H9 (cell line): ENCODE results near the gene GRK4. TPM values are rescaled to one million over a fixed set of nuclear protein-coding genes. Genes with fewer than 3 reads are reported as not detected.

Source experiments
- DNase-seq: peaks from one replicate; pipeline ENCODE4 v3.0.0-alpha.2; 2017
- H2AFZ ChIP-seq: one replicate; pipeline ENCODE4 v1.6.1; 2013; ENCODE audit warnings: mild to moderate bottlenecking, low read length, control low read depth, moderate library complexity
- H2AK5ac ChIP-seq: 2 replicates; pipeline ENCODE4 v1.6.1; 2013; ENCODE audit warnings: low read length, control low read depth, mixed read lengths; ENCODE audit not compliant: insufficient read length
- H2BK120ac ChIP-seq: one replicate; pipeline ENCODE4 v1.6.1; 2013; ENCODE audit warnings: low read depth, mild to moderate bottlenecking, low read length, control low read depth, inconsistent platforms; ENCODE audit not compliant: poor library complexity, severe bottlenecking
- H2BK12ac ChIP-seq: 2 replicates; pipeline ENCODE4 v1.6.1; 2013; ENCODE audit warnings: low read length, control low read depth, mixed read lengths, low read depth; ENCODE audit not compliant: insufficient read length
- H2BK15ac ChIP-seq: 2 replicates; pipeline ENCODE4 v1.6.1; 2013; ENCODE audit warnings: low read depth, low read length, control low read depth
- H2BK20ac ChIP-seq: one replicate; pipeline ENCODE4 v1.6.1; 2013; ENCODE audit warnings: low read depth, mild to moderate bottlenecking, low read length, control low read depth, inconsistent platforms; ENCODE audit not compliant: poor library complexity, severe bottlenecking
- H2BK5ac ChIP-seq: 2 replicates; pipeline ENCODE4 v1.6.1; 2013; ENCODE audit warnings: low read length, control low read depth, mixed read lengths; ENCODE audit not compliant: insufficient read length
- H3K14ac ChIP-seq: 2 replicates; pipeline ENCODE4 v1.6.1; 2013; ENCODE audit warnings: low read length, control low read depth; ENCODE audit not compliant: insufficient read depth
- H3K18ac ChIP-seq: 2 replicates; pipeline ENCODE4 v1.6.1; 2013; ENCODE audit warnings: low read depth, mild to moderate bottlenecking, mixed read lengths, low read length, control low read depth; ENCODE audit not compliant: insufficient read length
- H3K23ac ChIP-seq: 2 replicates; pipeline ENCODE4 v1.6.1; 2013; ENCODE audit warnings: low read length, control low read depth, mixed read lengths, low read depth; ENCODE audit not compliant: insufficient read length
- H3K23me2 ChIP-seq: 2 replicates; pipeline ENCODE4 v1.6.1; 2013; ENCODE audit warnings: low read depth, mild to moderate bottlenecking, mixed read lengths, low read length, control low read depth; ENCODE audit not compliant: insufficient read length, poor library complexity, severe bottlenecking
- H3K27ac ChIP-seq: 2 replicates; pipeline ENCODE4 v1.5.1; 2013; ENCODE audit warnings: low read length, control low read depth, mixed read lengths, low read depth; ENCODE audit not compliant: insufficient read length
- H3K27me3 ChIP-seq: 2 replicates; pipeline ENCODE4 v1.6.1; 2013; ENCODE audit warnings: low read length, control low read depth, inconsistent platforms; ENCODE audit not compliant: insufficient read depth
- H3K4ac ChIP-seq: 2 replicates; pipeline ENCODE4 v1.6.1; 2013; ENCODE audit warnings: low read depth, mild to moderate bottlenecking, control low read depth, inconsistent platforms, low read length, moderate library complexity
- H3K4me1 ChIP-seq: 2 replicates; pipeline ENCODE4 v1.6.1; 2013; ENCODE audit warnings: low read length, control low read depth, inconsistent platforms; ENCODE audit not compliant: insufficient read depth
- H3K4me2 ChIP-seq: 2 replicates; pipeline ENCODE4 v1.6.1; 2013; ENCODE audit warnings: low read length, control low read depth, mixed read lengths; ENCODE audit not compliant: insufficient read length, insufficient read depth
- H3K56ac ChIP-seq: 2 replicates; pipeline ENCODE4 v1.6.1; 2013; ENCODE audit warnings: low read depth, mild to moderate bottlenecking, mixed read lengths, low read length, control low read depth; ENCODE audit not compliant: insufficient read length
- H3K79me1 ChIP-seq: 2 replicates; pipeline ENCODE4 v1.6.1; 2013; ENCODE audit warnings: low read depth, mild to moderate bottlenecking, moderate library complexity, low read length, control low read depth, inconsistent platforms; ENCODE audit not compliant: insufficient read depth, poor library complexity, severe bottlenecking
- H3K79me2 ChIP-seq: 2 replicates; pipeline ENCODE4 v1.6.1; 2013; ENCODE audit warnings: low read length, control low read depth, inconsistent platforms; ENCODE audit not compliant: insufficient read depth
- H3K9ac ChIP-seq: 2 replicates; pipeline ENCODE4 v1.6.1; 2013; ENCODE audit warnings: low read length, control low read depth, mixed read lengths; ENCODE audit not compliant: insufficient read length; ENCODE audit errors: extremely low read depth
- H3K9me3 ChIP-seq: one replicate; pipeline ENCODE4 v1.6.1; 2013; ENCODE audit warnings: low read depth, low read length, inconsistent platforms; ENCODE audit not compliant: control insufficient read depth
- H3T11ph ChIP-seq: one replicate; pipeline ENCODE4 v1.6.1; 2013; ENCODE audit warnings: mild to moderate bottlenecking, low read length, control low read depth, inconsistent platforms
- H4K20me1 ChIP-seq: one replicate; pipeline ENCODE4 v1.6.1; 2013; ENCODE audit not compliant: control insufficient read depth, insufficient read length, insufficient read depth
- H4K5ac ChIP-seq: 2 replicates; pipeline ENCODE4 v1.6.1; 2013; ENCODE audit warnings: low read depth, mild to moderate bottlenecking, mixed read lengths, low read length, control low read depth; ENCODE audit not compliant: insufficient read length
- H4K8ac ChIP-seq: replicated peaks from 2 replicates; pipeline ENCODE4 v1.6.1; 2013; ENCODE audit warnings: low read length, control low read depth, mixed read lengths, low read depth; ENCODE audit not compliant: insufficient read length
- H4K91ac ChIP-seq: 2 replicates; pipeline ENCODE4 v1.6.1; 2013; ENCODE audit warnings: low read depth, mild to moderate bottlenecking, moderate library complexity, mixed read lengths, low read length, control low read depth; ENCODE audit not compliant: insufficient read length
- H3K27ac Mint-ChIP-seq, 3 experiments: 2 replicates in 2 of 3; 3 replicates in 1 of 3; pipeline ENCODE4 v1.8.0; 2020 to 2021; ENCODE audit warnings: mixed read lengths in 3 of 3, mild to moderate bottlenecking in 1 of 3, moderate library complexity in 1 of 3
- H3K27me3 Mint-ChIP-seq: 2 replicates; pipeline ENCODE4 v1.8.0; 2021; ENCODE audit warnings: low read depth, mild to moderate bottlenecking, moderate library complexity, mixed read lengths
- H3K36me3 Mint-ChIP-seq, 3 experiments: 2 replicates in 2 of 3; 3 replicates in 1 of 3; pipeline ENCODE4 v1.8.0; 2020 to 2021; ENCODE audit warnings: low read depth in 3 of 3, mixed read lengths in 3 of 3; ENCODE audit not compliant: insufficient read depth in 1 of 3
- H3K4me1 Mint-ChIP-seq, 2 experiments: 2 replicates each; pipeline ENCODE4 v1.8.0; 2020; ENCODE audit warnings: mixed read lengths in 2 of 2
- H3K4me3 Mint-ChIP-seq, 2 experiments: 2 replicates in 1 of 2; 3 replicates in 1 of 2; pipeline ENCODE4 v1.8.0; 2020 to 2021; ENCODE audit warnings: mild to moderate bottlenecking in 2 of 2, mixed read lengths in 2 of 2, moderate library complexity in 1 of 2
- H3K9me3 Mint-ChIP-seq, 2 experiments: 2 replicates in 1 of 2; 3 replicates in 1 of 2; pipeline ENCODE4 v1.8.0; 2020; ENCODE audit warnings: mild to moderate bottlenecking in 2 of 2, mixed read lengths in 2 of 2, moderate library complexity in 1 of 2
- CTCF ChIP-seq: fragments of 200-600 bp; sonication (generic); conservative IDR thresholded peaks from 3 replicates; pipeline ENCODE4 v1.8.0; 2021; ENCODE audit warnings: antibody characterized with exemption, mild to moderate bottlenecking
- WGBS: extraction: QIAGEN DNeasy Blood & Tissue Kit; methylation state at CpG from one replicate; pipeline ENCODE4 v1.1.7; 2013; ENCODE audit warnings: missing lambda C conversion rate, low lambda C conversion rate, mixed read lengths; ENCODE audit not compliant: insufficient read length; ENCODE audit errors: extremely low coverage; 5-methylcytosine and 5-hydroxymethylcytosine counted together
- total RNA-seq: library from RNA; stranded (reverse); gene quantifications from 2 replicates; pipeline ENCODE4 v1.2.1, GENCODE V29; 2021

The GRK4 gene
- total RNA-seq, 1 experiment from 2014 or later = 4.8 TPM

DNA sequence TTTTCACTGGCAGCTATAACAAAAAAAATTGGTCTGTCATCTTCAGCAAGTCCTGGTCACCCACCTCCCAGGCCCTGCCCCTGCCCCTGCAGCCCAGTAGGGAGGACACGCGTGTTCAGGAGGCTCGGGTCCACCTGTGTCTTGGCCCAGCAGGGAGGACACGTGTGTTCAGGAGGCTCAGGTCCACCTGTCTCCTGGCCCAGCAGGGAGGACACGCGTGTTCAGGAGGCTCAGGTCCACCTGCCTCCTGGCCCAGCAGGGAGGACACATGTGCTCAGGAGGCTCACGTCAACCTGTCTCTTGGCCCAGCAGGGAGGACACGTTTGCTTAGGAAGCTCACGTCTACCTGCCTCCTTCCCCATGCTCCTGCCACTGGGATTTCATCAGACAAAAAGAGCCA lies 66.1 kb downstream of the GRK4 start:
- Histone ChIP-seq H3K27me3 (no peaks in the 10 kb centered on the region), H2BK120ac (no peak overlapping the region), H3K18ac (no peak overlapping the region), H4K20me1 (no peaks in the 10 kb centered on the region), H3K4me1 (no peaks in the 10 kb centered on the region), H2BK5ac (no peak overlapping the region), H3K23ac (no peak overlapping the region), H4K8ac (no peak overlapping the region), H3K4me2 (no peak overlapping the region), H3K79me1 (no peaks in the 10 kb centered on the region), H3K23me2 (no peaks in the 10 kb centered on the region), H3K4ac (no peak overlapping the region), H3K56ac (no peak overlapping the region), H3K27ac (no peak overlapping the region), H3K9ac (no peak overlapping the region), H3K79me2 (no peaks in the 10 kb centered on the region), H3K14ac (no peak overlapping the region; the same call in 1 of the 2 replicates), H2BK12ac (no peak overlapping the region), H2BK20ac (no peak overlapping the region), H4K91ac (no peak overlapping the region), H2AFZ (no peak overlapping the region), H3K9me3 (no peaks in the 10 kb centered on the region), H2AK5ac (no peak overlapping the region), H2BK15ac (no peak overlapping the region), H4K5ac (no peak overlapping the region), H3T11ph (no peak overlapping the region)
- no peak overlapping the region for H3K27ac Mint-ChIP-seq
- WGBS = no CpG with 5 or more reads among the region's 9 CpGs
- TF ChIP-seq CTCF = no peak
- no peak overlapping the region for H3K4me3 Mint-ChIP-seq
- no peaks in the 10 kb centered on the region for H3K9me3 Mint-ChIP-seq
- no peaks in the 10 kb centered on the region for H3K4me1 Mint-ChIP-seq
- no peaks in the 10 kb centered on the region; a peak in 1 of 7 replicates for H3K36me3 Mint-ChIP-seq
- H3K27me3 Mint-ChIP-seq = peaks cover 2% of the 10 kb centered on the region
- no peak for DNase-seq
